Measurements from ENCODE around the gene ANKRD55.

DNA sequence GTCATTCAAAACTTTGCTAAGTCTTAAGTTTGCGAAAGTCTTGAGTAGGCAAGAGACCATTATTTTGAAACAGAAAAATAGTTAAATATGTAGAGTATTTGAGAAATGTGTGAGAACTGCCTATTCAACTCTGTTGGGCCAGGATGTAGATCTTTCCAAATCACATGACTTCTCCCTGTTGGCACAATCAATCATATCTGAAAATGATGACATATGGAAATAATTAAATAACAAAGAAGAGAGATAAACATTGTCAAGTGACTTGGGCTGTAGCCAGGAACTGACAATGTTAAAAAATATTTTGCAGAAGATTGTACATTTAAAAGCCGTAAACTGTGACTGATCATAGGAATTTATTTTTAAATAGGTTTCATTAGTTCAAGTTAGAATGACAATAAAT, 133.8 kb downstream of the ANKRD55 start:
- TF ChIP-seq, protein P1, sequence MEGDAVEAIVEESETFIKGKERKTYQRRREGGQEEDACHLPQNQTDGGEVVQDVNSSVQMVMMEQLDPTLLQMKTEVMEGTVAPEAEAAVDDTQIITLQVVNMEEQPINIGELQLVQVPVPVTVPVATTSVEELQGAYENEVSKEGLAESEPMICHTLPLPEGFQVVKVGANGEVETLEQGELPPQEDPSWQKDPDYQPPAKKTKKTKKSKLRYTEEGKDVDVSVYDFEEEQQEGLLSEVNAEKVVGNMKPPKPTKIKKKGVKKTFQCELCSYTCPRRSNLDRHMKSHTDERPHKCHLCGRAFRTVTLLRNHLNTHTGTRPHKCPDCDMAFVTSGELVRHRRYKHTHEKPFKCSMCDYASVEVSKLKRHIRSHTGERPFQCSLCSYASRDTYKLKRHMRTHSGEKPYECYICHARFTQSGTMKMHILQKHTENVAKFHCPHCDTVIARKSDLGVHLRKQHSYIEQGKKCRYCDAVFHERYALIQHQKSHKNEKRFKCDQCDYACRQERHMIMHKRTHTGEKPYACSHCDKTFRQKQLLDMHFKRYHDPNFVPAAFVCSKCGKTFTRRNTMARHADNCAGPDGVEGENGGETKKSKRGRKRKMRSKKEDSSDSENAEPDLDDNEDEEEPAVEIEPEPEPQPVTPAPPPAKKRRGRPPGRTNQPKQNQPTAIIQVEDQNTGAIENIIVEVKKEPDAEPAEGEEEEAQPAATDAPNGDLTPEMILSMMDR (IDR thresholded peaks at IDR 0.05) = no peak
- no peak for TF ChIP-seq EZH2 (IDR thresholded peaks at IDR 0.05; ENCODE audit: borderline replicate concordance, insufficient read depth, low read depth, low read length, poor library complexity, severe bottlenecking)

Data from B cell (primary cell).